Right kidney (tissue), 1 donor: Measurements from ENCODE around the gene GRK3.

ENCODE experiments used
- DNase-seq: peaks from one replicate; pipeline ENCODE4 v3.0.0-alpha.2; 2016

Gene GRK3

GRCh38 chr22:25760848-25761595 lies 196.5 kb downstream of the GRK3 start:
- no peak for DNase-seq

GRCh38 chr22:25762147-25762546 lies 197.7 kb downstream of the GRK3 start:
- DNase-seq: no peak

GRCh38 chr22:25763239-25763777 lies 198.8 kb downstream of the GRK3 start:
- DNase-seq: no peak

- no peak for DNase-seq
These were observed 200.0 kb downstream of the GRK3 start for GRCh38 chr22:25764270-25765015.

- DNase-seq: no peak
These were observed 200.5 kb downstream of the GRK3 start for GRCh38 chr22:25765016-25765367.

GRCh38 chr22:25765801-25766200 lies 201.3 kb downstream of the GRK3 start:
- DNase-seq: no peak

GRCh38 chr22:25766418-25766817 lies 201.9 kb downstream of the GRK3 start:
- DNase-seq: no peak

GRCh38 chr22:25770333-25770732 lies 205.9 kb downstream of the GRK3 start:
- no peak for DNase-seq

GRCh38 chr22:25772288-25772687 lies 207.8 kb downstream of the GRK3 start:
- no peak for DNase-seq

GRCh38 chr22:25774575-25775026 lies 210.1 kb downstream of the GRK3 start:
- DNase-seq: peak; percentile 12

GRCh38 chr22:25775531-25775930 lies 211.1 kb downstream of the GRK3 start:
- DNase-seq: peak; percentile 13

- DNase-seq: no peak
These were observed 212.9 kb downstream of the GRK3 start for GRCh38 chr22:25777411-25777810.

GRCh38 chr22:25777870-25778269 lies 213.4 kb downstream of the GRK3 start:
- DNase-seq: no peak
